Heart left ventricle (tissue), 16 donors: ENCODE measurements around the gene SH3TC2. TPM values are rescaled to one million over a fixed set of nuclear protein-coding genes. Genes with fewer than 3 reads are reported as not detected.

Source experiments
- ATAC-seq, 4 donors: fragments of 200-7000 bp; cut with Tn5 transposase; one replicate each; pipeline ENCODE4 v1.9.1; 2020 to 2022; ENCODE audit warnings: moderate library complexity in 4 of 4, mild to moderate bottlenecking in 3 of 4, moderate number of reproducible peaks in 1 of 4
- DNase-seq, 5 donors: peaks; one replicate each; pipeline ENCODE4 v3.0.0-alpha.2; 2020
- H3K27ac ChIP-seq, 12 donors: fragments of 200-600 bp; sonication (generic) in 4 of 12; one replicate each; pipeline versions ENCODE4 v1.5.0 to v1.8.0; 2016 to 2022; ENCODE audit warnings: mild to moderate bottlenecking in 2 of 12
- H3K27me3 ChIP-seq, 9 donors: fragments of 200-600 bp; sonication (generic) in 2 of 9; one replicate each; pipeline versions ENCODE4 v1.5.1 to v1.8.0; 2016 to 2022; ENCODE audit warnings: mild to moderate bottlenecking in 3 of 9
- H3K36me3 ChIP-seq, 9 donors: fragments of 200-600 bp; sonication (generic) in 2 of 9; one replicate each; pipeline versions ENCODE4 v1.5.0 to v1.8.0; 2018 to 2022; ENCODE audit warnings: mild to moderate bottlenecking in 2 of 9
- H3K4me1 ChIP-seq, 12 donors: fragments of 200-600 bp; sonication (generic) in 4 of 12; one replicate each; pipeline versions ENCODE4 v1.5.0 to v1.8.0; 2016 to 2022; ENCODE audit warnings: mild to moderate bottlenecking in 3 of 12
- H3K4me3 ChIP-seq, 12 donors: fragments of 200-600 bp; sonication (generic) in 4 of 12; one replicate each; pipeline versions ENCODE4 v1.5.0 to v1.8.0; 2017 to 2022; ENCODE audit warnings: mild to moderate bottlenecking in 9 of 12, moderate library complexity in 4 of 12
- H3K9me3 ChIP-seq, 12 donors: fragments of 200-600 bp; sonication (generic) in 4 of 12; one replicate each; pipeline versions ENCODE4 v1.5.0 to v1.8.0; 2016 to 2022; ENCODE audit warnings: mild to moderate bottlenecking in 1 of 12
- CTCF ChIP-seq, 12 donors: fragments of 200-600 bp; sonication (generic) in 4 of 12; IDR thresholded peaks; one replicate each; pipeline versions ENCODE4 v1.5.0 to v1.8.0; 2018 to 2022; ENCODE audit warnings: antibody characterized with exemption in 12 of 12, mild to moderate bottlenecking in 5 of 12
- POLR2A ChIP-seq, 2 donors: fragments of 450-650 bp; IDR thresholded peaks; one replicate each; pipeline ENCODE4 v1.6.1; 2017; ENCODE audit warnings: antibody characterized with exemption in 2 of 2, mild to moderate bottlenecking in 2 of 2, moderate library complexity in 2 of 2
- WGBS, 4 donors: extraction: QIAGEN DNeasy Blood & Tissue Kit in 2 of 4; methylation state at CpG; one replicate each; pipeline versions ENCODE4 v1.1.5 to v1.1.7; 2013 to 2018; 5-methylcytosine and 5-hydroxymethylcytosine counted together
- intact Hi-C, 10 donors: fragments of 100-400 bp; cut with DNase I; formaldehyde crosslinking; loops; one replicate each; pipeline versions ENCODE4 v1.11.1 to v1.14.2; 2022
- polyA plus RNA-seq, 2 donors: library from polyadenylated mRNA; stranded (reverse); fragments of 200-250 nt; gene quantifications; one replicate each; pipeline ENCODE4 v1.2.3, GENCODE V29; 2013
- total RNA-seq, 9 donors: library from RNA; depleted of rRNA in 2 of 9; stranded (reverse); fragments of >200 nt in 2 of 9; fragmentation: NEBNext Ultra II Directional in 3 of 9; extraction: Animal tissue kit (Norgen Biotek cat#: 25700) in 3 of 9; gene quantifications; one replicate each; pipeline versions ENCODE4 v1.1.0 to v1.2.4, GENCODE V29; 2016 to 2023
- donor health status: ischemic (EF 13 %, LVEDD 7.1; RV severe dilation, severe dysfunction).
- donor health status: healthy with polysubstance abuse.
- donor health status: DM: no; HTN: yes; CAD: no.
- donor health status: DM: no; HTN: no; CAD: no.
- donor health status: ischemic (EF 25% LVEDD 6.9; RV normal size, moderate dysfunction).
- donor health status: ischemic (EF 25% LVEDD 5.7; RV mildly dilated, moderate dysfunction).
- donor health status: healthy.
- donor health status: DM: yes; HTN: yes; CAD: no.
- donor health status: ischemic (EF 35%, LVEDD 5.7; RV mildly dilated, moderate dysfunction).
- donor health status: nonischemic (EF 11% LVEDD 7.7; RV severe dilation, severe dysfunction).
- donor health status: DM: yes; HTN: yes; CAD: no.
- donor health status: PGD.
- donor health status: ischemic (EF 29% LVEDD 5.4; RV normal size, mild dysfunction).
- donor health status: nonischemic (EF 23%, LVEDD 6.1; RV moderate dilation, normal function).

The SH3TC2 gene
- total and polyA plus RNA-seq, 11 donors, result 1.6 to 12.7 (median 4.0) TPM

DNA sequence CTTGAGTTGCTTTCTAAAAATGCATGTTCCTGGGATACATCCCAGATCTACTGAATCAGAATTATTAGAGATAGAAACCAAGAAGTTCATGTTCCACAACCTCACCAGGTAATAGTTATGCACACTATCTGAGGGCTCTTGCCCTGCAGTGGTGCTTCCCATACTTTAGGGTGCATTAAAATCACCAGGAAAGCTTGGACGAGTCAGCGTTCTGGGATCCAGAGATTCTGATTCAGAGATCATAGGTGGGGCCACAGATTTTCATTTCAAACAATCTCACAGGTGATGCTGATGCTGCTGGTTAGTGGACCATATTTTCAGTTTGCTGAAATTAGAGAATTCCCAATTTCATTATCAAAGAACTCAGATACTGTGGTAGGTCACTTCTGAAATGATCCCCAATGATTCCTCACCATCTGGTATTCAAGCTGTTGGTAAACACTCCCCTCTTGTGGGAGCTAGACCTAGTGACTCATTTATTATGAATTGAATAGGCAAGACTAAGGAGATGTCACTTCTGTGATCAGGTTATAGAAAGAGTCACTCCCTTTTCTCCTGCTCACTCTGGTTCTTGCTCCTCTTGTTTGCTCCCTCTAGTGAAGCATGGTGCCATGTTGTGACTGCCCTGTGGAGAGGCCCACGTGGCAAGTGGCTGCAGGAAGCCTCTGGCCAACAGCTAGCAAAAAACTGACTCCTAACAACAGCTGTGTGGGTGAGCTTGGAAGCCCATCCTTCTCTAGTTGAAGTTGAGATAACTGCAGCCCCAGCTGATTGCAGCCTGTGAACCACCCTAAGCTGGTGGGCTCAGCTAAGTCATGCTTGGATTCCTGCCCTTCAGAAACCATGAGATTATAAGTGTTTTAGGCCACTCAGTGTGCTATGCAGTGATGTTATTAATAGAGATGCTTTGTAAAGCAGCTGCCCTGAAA, 59.8 kb downstream of the SH3TC2 start:
- H3K9me3 ChIP-seq, result no peaks in the 10 kb centered on the region
- TF ChIP-seq POLR2A (IDR thresholded peaks at IDR 0.05) (no peak), CTCF (IDR thresholded peaks at IDR 0.05) (peak in 6 of 12 donors; percentile 9 to 31 (median 18))
- intact Hi-C loops, result loop anchor here in 4 of 10 donors (5.0 to 10.0 kb wide), 4 partner anchors 36 to 266 kb away; no protein-coding TSS in a partner anchor
- DNase-seq, result no peak
- ATAC-seq, result no peak
- 68 to 87% (median 74%) methylated on average over 3 of the region's 3 CpGs for WGBS, 4 donors
- peak overlapping the region in 3 of 12 donors; percentile 23 to 62 (median 31) for H3K27ac ChIP-seq
- H3K27me3 ChIP-seq, result no peaks in the 10 kb centered on the region
- peaks cover 0 to 28% (median 6%) of the 10 kb centered on the region in 12 donors for H3K4me1 ChIP-seq
- H3K36me3 ChIP-seq, result peaks cover 0 to 8% (median 0%) of the 10 kb centered on the region in 9 donors
- H3K4me3 ChIP-seq, result no peak overlapping the region

GRCh38 chr5:149002053-149002452, 60.8 kb downstream of the SH3TC2 start:
- H3K36me3 ChIP-seq, result peaks cover 0 to 8% (median 0%) of the 10 kb centered on the region in 9 donors
- peaks cover 0 to 28% (median 6%) of the 10 kb centered on the region in 12 donors for H3K4me1 ChIP-seq
- DNase-seq (peak in 2 of 5 donors; percentile 18 to 34), ATAC-seq (peak; percentile 56 to 84 (median 78))
- intact Hi-C loops, result loop anchor here in 4 of 10 donors (5.0 to 10.0 kb wide), 4 partner anchors 35 to 265 kb away; no protein-coding TSS in a partner anchor
- H3K4me3 ChIP-seq, result no peak overlapping the region
- 28 to 55% (median 39%) methylated on average over 5 of the region's 5 CpGs for WGBS, 4 donors
- peak overlapping the region in 5 of 12 donors; percentile 23 to 62 (median 31) for H3K27ac ChIP-seq
- no peaks in the 10 kb centered on the region for H3K27me3 ChIP-seq
- no peaks in the 10 kb centered on the region for H3K9me3 ChIP-seq
- TF ChIP-seq CTCF (IDR thresholded peaks at IDR 0.05), result no peak
- TF ChIP-seq POLR2A (IDR thresholded peaks at IDR 0.05), result no peak

- peaks cover 0 to 28% (median 6%) of the 10 kb centered on the region in 12 donors for H3K4me1 ChIP-seq
- peaks cover 0 to 6% (median 0%) of the 10 kb centered on the region in 9 donors for H3K36me3 ChIP-seq
- no peak overlapping the region for H3K4me3 ChIP-seq
- DNase-seq (no peak), ATAC-seq (no peak)
- TF ChIP-seq CTCF (IDR thresholded peaks at IDR 0.05) (no peak), POLR2A (IDR thresholded peaks at IDR 0.05) (no peak)
- no peaks in the 10 kb centered on the region for H3K9me3 ChIP-seq
- H3K27ac ChIP-seq, result peak overlapping the region in 1 of 12 donors; percentile 23
- intact Hi-C loops, result loop anchor here in 4 of 10 donors (5.0 to 10.0 kb wide), 4 partner anchors 34 to 264 kb away; no protein-coding TSS in a partner anchor
- H3K27me3 ChIP-seq, result no peaks in the 10 kb centered on the region
These were observed 61.7 kb downstream of the SH3TC2 start for GRCh38 chr5:149001162-149001561.

DNA sequence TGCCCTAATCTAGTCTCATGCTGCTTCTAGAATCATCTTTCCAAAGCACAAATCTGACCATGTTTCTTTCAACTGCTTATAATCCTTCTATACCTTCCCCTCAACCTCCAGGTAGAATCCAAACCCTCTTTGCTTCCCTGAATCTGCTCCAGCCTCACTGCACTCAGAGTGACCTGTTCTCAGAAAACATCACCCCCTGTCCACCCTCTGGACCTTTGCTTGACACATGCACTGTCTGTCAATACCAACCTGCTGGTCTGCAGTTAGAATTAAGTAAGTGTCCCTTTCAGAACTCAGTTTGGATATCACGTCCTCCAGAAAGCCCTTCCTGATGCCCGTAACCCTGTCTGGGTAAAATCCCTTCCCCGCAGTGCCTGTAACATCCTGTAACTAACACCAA, 63.1 kb downstream of the SH3TC2 start:
- no peak overlapping the region for H3K27ac ChIP-seq
- DNase-seq, result no peak
- intact Hi-C loops, result loop anchor here (2.0 to 10.0 kb wide), 10 partner anchors 32 to 267 kb away; partner anchors contain the start of gene ADRB2 (in 2 of the 10)
- no peaks in the 10 kb centered on the region for H3K9me3 ChIP-seq
- no peak for ATAC-seq
- H3K4me1 ChIP-seq, result peaks cover 0 to 28% (median 6%) of the 10 kb centered on the region in 12 donors
- no peak for TF ChIP-seq POLR2A (IDR thresholded peaks at IDR 0.05)
- no peak for TF ChIP-seq CTCF (IDR thresholded peaks at IDR 0.05)
- 41 to 69% (median 57%) methylated on average over 3 of the region's 3 CpGs for WGBS, 4 donors
- H3K36me3 ChIP-seq, result peaks cover 0 to 2% (median 0%) of the 10 kb centered on the region in 9 donors
- H3K27me3 ChIP-seq, result no peaks in the 10 kb centered on the region
- H3K4me3 ChIP-seq, result no peak overlapping the region
